COLO668 (cell line): ENCODE results near the gene SMCHD1.

Experiments
- DNase-seq: peaks from one replicate; lab custom pipeline; 2025; ENCODE audit not compliant: unreplicated experiment; lab: John Stamatoyannopoulos, UW

SMCHD1 gene

DNA sequence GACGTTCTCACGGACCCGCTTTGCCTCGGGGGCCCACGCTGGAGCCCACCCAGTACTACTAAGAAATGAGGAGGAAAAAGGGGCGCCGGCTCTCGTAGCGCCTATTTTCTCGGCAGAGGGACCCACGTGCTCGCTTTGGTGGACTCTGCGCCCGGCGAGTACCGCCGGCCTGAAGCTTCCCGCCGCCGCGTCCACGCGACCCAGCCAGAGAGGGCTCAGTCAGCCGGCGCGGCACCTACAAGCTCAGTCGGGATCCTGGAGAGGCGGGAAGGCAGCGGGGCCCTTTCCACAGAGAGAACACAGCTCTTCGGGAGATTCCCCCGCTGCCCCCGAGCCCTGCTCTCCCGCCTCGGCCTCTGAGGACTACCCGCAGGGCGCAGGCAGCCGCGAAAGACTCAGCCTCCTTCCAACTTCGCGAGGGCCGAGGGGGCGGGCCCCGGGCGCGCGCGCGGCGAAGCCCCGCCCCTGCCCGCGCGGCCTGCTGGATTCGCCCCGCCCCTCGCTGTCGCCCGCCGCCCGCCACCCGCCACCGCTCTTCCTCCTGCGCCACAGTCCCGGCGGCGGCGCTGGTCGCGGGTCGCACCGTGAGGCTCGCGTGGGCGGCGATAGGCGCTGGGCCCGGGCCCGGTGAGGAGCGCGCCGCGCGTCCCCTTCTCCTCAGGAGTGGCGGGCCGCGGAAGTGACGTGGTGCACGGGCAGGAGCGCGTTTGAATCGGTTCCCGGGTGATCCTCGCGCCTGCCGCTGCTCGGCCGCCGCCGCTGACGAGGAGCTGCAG, at the start of gene SMCHD1:
Gene SMCHD1 (plus strand): TSS at position 549 of the 776 bp plus-strand sequence. CDS start 350 bp downstream, outside the sequence.
- DNase-seq = peak; percentile 94

DNA sequence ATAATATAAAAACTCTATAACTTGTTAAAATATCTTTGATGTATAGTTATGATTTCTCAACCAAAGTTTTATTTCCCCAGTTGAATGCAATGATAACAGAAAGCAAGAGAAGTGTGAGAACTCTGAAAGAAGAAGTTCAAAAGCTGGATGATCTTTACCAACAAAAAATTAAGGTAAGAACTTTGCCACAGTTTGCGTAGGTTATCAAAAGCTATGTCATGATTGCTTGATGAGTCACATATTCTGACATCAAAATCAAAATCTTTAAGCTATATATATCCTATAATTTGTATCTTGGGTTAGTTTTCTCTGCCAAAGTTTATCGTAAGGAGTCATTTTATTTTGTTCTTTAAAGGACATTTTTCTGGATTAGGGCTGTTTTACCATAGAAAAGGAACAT, 49.2 kb upstream of the SMCHD1 start:
- no peak for DNase-seq

DNA sequence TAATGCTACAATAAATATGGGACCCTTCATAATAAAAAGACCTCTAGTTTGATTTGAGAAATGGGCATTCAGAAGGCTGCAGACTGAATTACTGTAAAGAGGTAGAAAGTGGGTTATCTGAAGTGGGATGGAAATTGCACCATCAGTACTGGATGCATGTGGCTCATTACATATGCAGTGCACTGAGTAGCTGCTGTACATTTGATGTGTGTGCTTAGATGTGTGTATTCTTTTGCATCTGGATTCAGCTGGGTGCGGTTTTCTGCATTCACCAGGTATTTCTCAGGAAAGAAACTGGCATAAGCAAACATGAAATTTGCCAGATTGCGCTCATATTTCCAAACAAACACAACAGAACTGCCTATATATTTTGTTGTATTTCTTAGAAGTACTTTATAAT, 45.9 kb upstream of the SMCHD1 start:
- no peak for DNase-seq

DNA sequence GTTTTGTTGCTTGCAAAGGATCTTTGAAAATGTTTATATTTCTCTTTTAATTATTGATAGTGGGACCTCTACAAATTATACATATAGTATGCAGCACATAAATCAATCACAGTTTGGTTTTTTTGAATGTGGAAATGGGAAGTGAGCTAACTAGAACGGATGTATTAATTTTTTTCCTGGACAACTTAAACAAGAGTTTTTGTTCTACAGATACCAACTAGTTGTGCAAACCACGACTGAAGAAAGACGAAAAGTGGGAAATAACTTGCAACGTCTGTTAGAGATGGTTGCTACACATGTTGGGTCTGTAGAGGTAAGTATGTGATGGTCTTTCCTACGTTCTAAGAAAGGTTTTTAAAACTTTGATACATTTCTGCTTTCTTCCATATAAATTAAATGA, 45.0 kb upstream of the SMCHD1 start:
- DNase-seq = no peak

DNA sequence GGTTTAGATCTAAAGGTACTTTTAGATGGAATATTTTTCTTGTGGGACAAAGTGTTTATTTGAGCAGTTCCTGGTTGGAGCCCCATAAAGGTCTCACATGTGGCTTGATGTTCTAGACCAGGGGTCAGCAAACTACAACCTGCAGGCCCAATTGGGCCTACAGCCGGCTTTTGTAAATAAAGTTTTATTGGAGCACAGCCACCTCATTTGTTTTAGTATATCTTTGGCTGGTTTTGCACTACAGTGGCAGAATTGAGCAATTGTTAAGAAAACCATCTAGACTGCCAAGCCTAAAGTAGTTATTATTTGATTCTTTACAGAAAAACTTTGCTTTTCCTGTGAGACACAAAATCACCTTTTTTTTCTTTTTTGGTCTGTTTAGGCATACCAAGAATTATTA, 42.5 kb upstream of the SMCHD1 start:
- DNase-seq = no peak

DNA sequence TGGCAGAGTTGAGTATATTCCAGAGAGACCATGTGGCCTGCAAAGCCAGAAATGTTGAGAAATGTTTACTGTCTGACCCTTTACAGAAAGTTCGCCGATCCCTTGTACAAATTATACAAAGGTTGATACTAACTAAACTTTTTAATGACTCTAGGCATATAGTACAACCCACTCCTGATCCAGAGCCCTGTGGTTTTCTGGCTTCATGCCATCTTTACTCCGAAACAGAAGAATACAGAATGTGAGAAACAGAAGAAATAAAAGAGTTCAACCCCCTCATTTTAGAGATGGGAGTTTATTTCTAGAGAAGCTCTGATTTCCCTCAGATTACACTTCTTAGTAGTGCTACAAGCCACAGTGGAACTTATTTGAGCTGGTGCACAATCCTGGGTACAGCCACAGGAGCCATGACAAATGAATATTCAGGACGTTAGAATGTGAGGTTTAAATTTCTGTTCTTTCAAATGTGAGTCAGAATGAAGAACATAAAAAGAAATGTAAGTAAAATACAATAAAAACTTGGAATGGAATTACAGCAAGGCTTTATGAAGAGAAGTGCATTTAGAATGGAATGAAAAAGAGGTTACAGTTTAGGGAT, 38.0 kb upstream of the SMCHD1 start:
- no peak for DNase-seq

DNA sequence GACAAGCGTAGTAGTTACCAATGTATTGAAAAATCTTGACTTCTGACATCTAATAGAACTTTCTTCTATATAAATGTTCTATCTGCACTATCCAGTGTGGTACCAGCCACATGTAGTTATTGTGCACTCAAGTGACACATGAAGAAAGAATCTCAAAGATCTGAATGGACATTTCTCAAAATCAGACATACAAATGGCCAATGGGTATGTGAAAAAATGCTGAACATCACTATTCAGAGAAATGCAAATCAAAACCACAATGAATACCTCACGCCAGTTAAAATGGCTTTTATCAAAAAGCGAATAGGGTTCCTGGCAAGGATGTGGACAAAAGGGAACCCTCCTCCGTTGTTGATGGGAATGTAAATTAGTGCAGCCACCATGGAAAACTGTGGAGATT, 37.5 kb upstream of the SMCHD1 start:
- no peak for DNase-seq

DNA sequence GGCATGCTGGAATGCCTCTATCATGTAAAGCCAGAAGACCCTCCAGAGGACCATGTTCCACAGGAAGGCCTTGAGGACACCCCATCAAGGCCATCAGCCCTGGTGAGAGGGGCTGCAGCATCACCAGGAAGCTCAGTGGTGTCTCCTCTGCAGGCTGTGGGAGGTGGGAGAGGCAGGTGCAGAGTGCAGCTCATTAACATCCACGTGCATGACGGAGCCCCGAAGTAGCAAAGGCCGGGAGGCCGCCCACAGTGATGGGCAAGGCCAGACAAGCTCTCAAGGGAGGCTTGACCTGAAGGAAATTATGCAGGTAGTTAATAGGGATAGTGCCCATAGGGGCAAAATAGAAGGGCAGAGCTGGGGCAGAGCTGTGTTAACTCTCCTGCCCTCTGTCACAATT, 30.3 kb upstream of the SMCHD1 start:
- DNase-seq = no peak

DNA sequence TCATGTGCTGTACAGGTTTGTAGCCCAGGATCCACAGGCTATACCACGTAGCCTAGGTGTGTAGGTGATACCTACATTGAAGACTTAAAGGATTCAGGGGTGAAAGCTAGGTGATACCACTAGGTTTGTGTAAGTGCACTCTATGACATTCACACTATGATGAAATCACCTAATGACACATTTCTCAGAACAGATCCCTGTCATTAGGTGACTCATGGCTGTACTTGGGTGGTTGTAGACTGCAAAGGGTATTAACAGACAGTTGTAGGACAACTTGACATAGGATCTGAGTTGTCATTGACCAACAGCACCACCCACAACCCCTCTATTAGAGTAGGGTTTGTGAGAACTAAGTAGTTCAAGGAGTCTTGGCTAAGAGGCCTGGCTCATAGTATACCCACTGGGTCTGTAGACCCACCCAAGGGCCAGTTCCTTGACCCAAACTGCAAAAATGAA, 27.7 kb upstream of the SMCHD1 start:
- DNase-seq = no peak

DNA sequence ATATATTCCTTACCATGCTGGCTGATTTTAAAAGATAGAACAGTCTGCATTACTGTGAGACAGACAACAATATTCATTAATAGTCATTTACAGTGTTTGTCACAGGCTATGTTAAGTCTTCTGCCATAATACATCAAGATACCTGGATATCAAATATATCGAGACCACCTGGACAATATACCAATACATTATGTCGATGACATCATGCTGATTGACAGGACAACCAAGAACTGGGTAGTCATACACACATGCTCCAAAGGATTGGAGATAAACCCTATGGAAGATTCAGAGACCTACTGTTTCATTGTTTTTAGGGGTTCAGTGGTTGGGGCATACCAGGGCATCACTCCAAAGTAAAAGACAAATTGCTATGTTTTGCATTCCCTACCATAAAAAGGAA, 26.5 kb upstream of the SMCHD1 start:
- no peak for DNase-seq

DNA sequence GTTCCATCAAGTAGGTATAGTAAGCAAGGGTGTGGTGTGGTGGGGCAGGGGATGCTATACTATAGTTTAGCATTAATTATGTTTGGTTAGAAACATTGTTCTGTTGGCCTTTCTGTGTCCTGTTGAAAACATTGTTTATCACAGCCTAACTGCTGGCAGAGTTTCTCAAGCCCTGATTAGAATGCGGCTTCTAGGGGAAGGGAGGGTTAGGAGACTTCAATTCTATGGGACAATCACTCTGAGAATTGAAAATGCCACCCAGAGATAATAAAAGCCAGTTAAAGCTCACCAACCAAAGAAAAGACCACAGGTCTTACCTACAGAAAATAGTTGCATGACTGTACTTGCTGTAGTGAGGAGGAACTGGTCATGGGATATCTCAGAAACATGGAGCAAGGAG, 19.9 kb upstream of the SMCHD1 start:
- DNase-seq = no peak

DNA sequence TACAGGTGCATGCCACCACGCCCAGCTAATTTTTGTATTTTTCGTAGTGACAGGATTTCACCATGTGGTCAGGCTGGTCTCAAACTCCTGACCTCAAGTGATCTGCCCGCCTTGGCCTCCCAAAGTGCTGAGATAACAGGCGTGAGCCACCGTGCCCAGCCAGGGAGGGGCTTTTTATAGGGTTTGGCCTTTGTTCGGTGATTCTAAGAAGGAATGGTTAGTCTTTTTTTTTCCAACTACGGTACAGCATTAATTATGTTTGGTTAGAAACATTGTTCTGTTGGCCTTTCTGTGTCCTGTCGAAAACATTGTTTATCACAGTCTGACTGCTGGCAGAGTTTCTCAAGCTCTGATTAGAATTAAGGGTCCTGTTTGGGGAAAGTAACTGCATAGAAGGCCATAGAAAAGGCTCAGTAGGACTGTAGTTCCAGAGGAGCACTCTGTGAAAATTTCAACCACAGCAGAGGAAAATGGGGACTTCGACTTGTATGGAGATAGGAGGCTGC, 19.3 kb upstream of the SMCHD1 start:
- no peak for DNase-seq

DNA sequence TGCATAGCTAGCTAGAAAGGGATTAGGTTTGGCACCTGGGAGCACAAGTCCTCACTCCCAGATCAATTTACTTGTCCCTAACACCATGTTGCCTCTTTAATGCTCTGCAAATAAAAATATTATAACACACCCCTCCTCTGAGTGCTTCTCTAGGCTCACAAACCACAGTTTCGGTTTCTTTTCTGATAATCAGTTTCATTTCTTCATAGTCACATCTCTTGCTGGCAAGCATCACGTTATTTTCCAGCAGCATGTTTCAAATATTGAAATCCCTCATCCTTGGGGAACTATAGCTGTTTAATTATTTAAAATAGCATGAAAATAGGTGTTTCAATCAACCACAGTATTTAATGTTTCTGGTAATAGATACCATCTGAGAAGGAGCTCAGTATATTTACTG, 13.9 kb upstream of the SMCHD1 start:
- DNase-seq = no peak

DNA sequence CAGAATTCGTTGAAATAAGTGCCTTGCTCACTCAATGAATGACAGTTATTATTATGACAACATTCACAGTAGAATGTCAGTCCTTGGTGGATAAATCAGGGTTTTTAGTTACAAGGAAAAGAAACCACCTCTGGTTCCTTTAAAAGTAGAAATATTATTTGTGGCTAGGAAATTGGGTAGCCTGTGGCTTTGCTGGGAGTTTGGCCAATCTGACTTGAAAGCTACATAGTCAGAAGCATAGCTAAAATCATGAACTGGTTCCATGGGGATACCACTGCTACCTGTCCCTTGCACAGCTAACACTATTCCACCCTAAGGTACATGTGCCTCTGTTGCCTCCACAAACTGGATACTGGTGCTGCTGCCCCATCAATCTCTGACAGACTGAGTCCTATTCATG, 12.8 kb upstream of the SMCHD1 start:
- no peak for DNase-seq

DNA sequence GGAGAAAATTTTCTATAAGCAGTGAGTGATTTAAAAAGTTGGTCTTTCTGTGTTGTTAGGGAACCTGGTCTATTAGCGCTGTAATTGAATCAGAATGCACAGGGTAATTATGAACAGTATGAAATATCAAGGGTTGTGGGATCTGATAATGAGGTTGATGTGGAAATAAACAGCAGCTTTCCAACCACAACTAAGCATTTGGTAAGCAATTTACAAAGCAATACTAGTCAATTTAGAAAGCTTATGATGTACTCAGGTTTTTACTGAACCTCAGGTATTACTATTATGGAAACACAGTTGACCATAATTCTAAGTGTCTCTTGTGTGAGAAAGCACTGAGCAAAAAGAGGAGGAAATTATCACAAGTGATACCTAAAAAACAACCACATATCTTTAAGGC, 11.0 kb upstream of the SMCHD1 start:
- no peak for DNase-seq

DNA sequence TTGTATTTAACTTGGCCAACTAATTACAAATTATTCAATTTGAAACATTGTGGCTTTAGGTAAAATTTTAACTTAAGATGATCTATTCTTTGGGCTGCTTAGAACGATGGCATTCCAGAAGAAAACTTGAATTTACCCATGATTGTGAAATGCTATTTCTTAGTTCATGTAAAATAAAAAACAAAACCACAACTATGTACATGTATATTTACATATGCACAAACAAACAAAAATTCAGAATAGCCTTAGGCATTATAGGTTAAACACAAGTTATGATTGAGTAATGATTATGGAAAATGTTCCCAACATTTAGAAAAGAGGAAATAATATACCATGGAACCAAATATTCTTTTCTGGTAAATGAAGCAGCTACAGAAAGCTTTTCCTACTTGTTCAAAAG, 3.5 kb upstream of the SMCHD1 start:
- DNase-seq = no peak

DNA sequence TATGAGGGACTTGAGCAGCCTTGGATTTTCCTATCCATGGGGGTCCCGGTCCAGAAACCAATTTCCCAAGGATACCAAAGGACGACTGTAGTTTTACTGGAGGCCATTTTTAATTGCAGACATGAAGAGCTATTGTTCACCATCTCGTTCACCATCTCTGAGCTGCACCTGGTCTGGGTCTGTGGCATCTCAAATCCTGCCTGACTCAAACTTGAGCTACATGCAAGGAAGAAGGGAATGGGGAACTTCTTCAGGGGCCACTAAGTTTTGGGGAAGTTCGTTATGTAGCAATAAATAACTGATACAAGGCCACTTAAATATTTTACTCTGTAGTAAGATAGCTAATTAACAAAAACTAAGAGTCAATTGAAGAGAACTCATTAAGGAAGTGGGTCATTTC, 2.1 kb upstream of the SMCHD1 start:
- no peak for DNase-seq

DNA sequence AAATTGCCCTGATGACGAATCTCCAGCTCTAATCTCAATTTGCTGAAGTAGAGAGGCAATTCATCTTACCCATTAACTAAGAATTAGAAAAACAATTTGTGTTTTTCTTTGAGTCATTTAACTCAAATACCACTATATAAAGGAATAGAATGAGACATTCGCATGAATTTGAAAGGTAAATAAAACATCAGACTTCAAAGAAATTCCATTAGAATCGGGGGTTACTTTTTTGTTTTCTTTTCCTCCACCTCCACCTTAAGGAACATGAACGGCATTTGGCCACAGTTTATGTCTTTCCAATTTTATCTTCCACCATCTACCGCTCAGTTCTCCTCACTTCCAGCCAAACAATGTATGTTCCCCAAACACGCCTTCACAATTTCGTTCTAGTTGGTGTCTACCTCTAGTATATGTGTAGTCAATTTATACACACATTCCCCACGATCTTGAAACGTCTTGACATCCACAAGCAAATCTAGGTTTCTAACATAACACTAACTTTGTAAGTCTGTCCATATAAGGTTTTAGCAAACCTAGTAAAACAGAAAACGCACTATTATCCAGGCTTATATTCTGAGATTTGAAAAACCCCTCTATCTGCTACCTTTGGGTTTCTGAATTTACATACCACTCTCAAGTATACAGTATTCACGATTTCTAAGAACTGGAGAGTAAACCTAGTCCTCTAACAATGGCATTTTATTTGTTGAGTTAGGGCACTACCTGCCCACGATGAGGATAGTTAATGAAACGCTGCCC, 1.2 kb upstream of the SMCHD1 start:
- DNase-seq = no peak

DNA sequence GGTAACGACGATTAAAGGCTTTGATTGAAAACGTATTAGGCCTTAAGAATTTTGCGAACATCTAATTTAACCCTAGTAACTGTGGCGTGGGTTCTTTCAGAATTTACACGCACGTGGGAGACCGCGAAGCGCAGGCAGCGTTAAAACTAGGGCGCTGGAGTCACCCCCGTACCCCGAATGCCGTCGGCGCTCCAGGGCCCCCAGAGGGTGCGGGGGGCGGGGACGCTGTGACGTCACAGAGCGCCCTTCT, 673 bp upstream of the SMCHD1 start:
- no peak for DNase-seq

DNA sequence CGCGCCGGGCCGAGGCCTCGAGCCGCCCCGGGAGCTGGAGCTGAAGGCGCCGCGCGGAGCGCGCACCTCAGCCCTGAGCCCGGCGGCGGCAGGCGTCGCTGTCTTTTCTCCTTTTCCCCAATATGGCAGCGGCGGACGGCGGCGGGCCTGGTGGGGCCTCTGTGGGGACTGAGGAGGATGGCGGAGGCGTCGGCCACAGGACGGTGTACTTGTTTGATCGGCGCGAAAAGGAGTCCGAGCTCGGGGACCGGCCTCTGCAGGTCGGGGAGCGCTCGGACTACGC, 369 bp downstream of the SMCHD1 start:
- DNase-seq = no peak

DNA sequence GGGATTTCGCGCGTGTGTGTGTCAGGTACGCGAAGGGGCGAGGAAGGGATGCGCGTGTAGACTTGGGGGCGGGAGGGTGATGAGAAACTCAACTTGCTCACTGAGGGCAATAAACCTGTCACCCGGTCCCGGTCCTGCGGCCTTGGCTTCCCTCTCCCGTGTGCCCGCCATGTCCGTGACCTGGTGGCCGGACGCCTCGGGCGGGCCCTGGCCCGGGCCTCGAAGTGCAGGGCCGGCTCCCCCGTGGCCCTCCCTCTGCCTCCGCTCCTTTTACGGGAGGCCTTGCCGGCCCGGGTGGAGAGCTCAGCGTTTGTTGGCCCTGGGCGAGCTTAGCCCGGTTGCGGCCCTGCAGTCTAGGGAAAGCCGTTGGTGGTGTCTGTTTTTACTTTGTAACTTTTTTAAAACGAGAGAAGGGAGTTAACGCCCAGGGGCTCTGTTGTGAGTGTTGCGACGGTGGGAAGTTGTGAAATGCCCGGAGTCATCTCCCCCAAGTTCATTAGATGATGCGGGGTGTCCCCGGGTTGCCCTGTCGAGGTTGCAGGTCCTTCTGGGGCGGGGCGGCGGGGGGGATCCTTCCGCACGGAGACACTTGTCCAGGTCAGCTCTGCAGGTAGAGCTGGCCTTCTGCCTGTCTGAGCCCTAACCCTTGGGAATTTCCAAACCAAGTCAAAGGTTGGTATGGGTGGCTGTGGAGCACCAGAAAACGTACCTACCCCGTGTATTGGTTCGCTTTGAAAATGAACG, 883 bp downstream of the SMCHD1 start:
- peak; percentile 76 for DNase-seq
